ENCODE data around the gene ATXN10. TPM values are rescaled to one million over a fixed set of nuclear protein-coding genes. Genes with fewer than 3 reads are reported as not detected.
A peak's percentile ranks its signal among the peaks of the same experiment; 100 is the strongest.

ATXN10 gene
- total and polyA plus RNA-seq, 12 donors, result 11.8 to 169 (median 142) TPM

DNA sequence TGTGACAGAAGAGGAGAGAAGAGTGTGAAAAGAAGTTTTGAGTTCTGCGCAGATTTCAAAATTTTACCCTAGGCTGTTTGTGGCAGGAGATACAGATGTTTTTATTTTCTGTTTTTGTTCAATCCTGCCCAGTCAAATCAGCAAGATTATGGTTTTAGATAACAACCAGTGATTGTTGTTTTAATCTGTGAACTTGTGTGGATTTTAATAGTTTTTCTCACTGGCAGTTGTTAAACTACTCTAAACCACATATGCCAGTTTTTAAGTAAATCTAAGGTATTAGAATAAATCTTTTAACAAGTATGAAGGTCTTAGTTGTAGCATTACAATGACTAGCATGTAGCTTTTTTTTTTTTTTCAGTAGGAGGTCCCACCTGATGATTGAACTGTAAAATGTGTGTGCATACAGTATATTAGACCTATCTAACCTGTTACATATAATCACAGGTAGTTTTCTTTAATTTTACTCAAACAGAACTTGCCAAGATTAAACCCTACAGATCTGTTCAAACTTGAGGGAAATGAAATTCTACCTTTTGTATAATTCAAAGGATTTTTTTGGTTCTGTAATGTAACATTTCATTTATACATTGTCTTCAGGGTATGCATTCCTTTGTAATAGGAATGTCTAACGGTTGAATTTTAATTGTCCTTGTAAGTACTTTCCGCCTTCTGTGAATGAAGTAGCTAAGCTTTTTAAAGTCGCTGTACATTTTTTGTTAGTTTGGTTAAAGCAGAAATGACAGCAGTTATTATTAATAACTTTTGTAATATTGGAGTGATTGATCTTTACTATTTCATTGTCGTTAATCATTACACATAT is 13.3 kb downstream of the ATXN10 start:
- intact Hi-C loops (cut with DNase I), result no loop called here
- WGBS, 2 donors, result 94 to 96% methylated on average over 5 of the region's 5 CpGs
- TF ChIP-seq, protein P1, sequence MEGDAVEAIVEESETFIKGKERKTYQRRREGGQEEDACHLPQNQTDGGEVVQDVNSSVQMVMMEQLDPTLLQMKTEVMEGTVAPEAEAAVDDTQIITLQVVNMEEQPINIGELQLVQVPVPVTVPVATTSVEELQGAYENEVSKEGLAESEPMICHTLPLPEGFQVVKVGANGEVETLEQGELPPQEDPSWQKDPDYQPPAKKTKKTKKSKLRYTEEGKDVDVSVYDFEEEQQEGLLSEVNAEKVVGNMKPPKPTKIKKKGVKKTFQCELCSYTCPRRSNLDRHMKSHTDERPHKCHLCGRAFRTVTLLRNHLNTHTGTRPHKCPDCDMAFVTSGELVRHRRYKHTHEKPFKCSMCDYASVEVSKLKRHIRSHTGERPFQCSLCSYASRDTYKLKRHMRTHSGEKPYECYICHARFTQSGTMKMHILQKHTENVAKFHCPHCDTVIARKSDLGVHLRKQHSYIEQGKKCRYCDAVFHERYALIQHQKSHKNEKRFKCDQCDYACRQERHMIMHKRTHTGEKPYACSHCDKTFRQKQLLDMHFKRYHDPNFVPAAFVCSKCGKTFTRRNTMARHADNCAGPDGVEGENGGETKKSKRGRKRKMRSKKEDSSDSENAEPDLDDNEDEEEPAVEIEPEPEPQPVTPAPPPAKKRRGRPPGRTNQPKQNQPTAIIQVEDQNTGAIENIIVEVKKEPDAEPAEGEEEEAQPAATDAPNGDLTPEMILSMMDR (IDR thresholded peaks at IDR 0.05), result no peak
- no peak overlapping the region for H3K27ac ChIP-seq
- ATAC-seq (no peak), DNase-seq (no peak)
- H3K36me3 ChIP-seq, result peaks cover 0 to 6% (median 0%) of the 10 kb centered on the region in 9 donors
- H3K27me3 ChIP-seq, result no peaks in the 10 kb centered on the region
- no peaks in the 10 kb centered on the region for H3K9me3 ChIP-seq
- no peak overlapping the region for H3K4me3 ChIP-seq
- peaks cover 7 to 92% (median 69%) of the 10 kb centered on the region in 9 donors for H3K4me1 ChIP-seq

DNA sequence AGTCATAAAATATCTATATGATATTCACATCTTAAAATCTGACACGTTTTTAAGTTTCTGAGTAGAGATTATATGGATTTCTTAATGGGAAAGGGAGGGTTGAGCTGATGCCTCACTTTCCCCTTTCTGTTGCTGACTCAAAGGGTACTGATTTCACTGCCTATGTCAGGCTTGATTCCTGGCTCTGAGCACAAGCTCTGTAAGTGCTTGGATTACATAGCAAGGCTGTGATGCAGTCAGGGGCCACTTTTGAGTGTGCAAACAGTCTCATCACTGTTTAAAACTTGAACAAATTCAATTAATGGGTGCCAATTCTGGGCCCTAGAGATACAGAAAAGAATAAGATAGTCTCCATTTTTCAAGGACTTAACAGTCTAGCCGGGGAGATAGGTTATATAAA is 14.4 kb downstream of the ATXN10 start:
- ATAC-seq (peak in 2 of 8 donors; percentile 51 to 55), DNase-seq (no peak)
- WGBS, 2 donors, result 65 to 69% methylated on average over 2 of the region's 2 CpGs
- Histone ChIP-seq H3K36me3 (peaks cover 0 to 17% (median 7%) of the 10 kb centered on the region in 9 donors), H3K4me1 (peaks cover 7 to 84% (median 64%) of the 10 kb centered on the region in 9 donors), H3K27me3 (no peaks in the 10 kb centered on the region), H3K27ac (no peak overlapping the region), H3K9me3 (no peaks in the 10 kb centered on the region), H3K4me3 (no peak overlapping the region)
- TF ChIP-seq, protein P1 (IDR thresholded peaks at IDR 0.05), result no peak
- intact Hi-C loops (cut with DNase I), result no loop called here

DNA sequence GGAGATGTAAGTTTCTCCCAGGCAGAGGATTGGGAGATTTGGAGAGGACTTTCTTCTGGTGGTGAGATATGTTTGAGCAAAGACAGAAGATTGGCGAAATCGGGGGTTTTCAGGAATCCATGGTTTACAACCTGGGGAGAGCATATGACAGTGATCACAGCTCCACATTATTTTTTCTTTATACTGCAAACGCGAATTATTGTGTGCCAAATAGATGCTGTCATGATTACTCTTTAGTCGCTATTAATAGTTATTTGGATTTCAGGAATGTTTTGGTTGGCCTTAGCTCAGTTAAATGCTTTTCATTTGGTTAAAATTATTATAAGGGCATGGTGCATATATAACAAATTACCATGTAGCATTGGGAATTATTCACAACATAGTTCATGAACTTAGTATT is 15.2 kb downstream of the ATXN10 start:
- H3K4me1 ChIP-seq, result peaks cover 7 to 78% (median 56%) of the 10 kb centered on the region in 9 donors
- H3K4me3 ChIP-seq, result no peak overlapping the region
- no peaks in the 10 kb centered on the region for H3K9me3 ChIP-seq
- 58 to 61% methylated on average over 5 of the region's 5 CpGs for WGBS, 2 donors
- no peak for ATAC-seq
- TF ChIP-seq, protein P1 (IDR thresholded peaks at IDR 0.05), result no peak
- peaks cover 0 to 25% (median 10%) of the 10 kb centered on the region in 9 donors for H3K36me3 ChIP-seq
- DNase-seq, result no peak
- intact Hi-C loops (cut with DNase I), result no loop called here
- no peaks in the 10 kb centered on the region for H3K27me3 ChIP-seq
- H3K27ac ChIP-seq, result no peak overlapping the region

DNA sequence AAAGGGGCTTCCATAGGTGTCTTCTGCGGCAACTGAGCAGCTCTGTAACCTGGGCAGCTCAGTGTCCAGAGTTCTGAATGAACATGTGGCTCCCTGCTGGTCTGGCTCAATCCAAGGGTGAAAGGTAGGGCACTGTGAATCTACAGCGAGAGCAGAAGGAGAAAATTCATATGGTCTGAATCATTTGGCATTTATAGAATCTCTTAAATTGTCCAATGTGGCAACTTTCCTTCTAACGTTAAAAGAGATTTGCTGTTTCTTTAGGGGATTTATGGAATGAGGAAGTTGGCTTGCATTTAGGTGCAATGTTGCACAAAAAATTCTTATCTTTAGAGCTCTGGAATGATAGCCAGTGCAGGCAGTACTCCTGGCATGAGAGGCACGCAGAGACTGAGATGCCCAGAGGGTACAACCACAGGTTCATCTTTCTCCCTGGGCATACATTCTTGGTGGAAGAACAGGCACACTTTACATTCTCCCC is 17.0 kb downstream of the ATXN10 start:
- peak in 7 of 8 donors; percentile 40 to 88 (median 77) for ATAC-seq
- no peak for DNase-seq
- peaks cover 7 to 66% (median 52%) of the 10 kb centered on the region in 9 donors for H3K4me1 ChIP-seq
- H3K27me3 ChIP-seq, result no peaks in the 10 kb centered on the region
- peaks cover 0 to 43% (median 20%) of the 10 kb centered on the region in 9 donors for H3K36me3 ChIP-seq
- TF ChIP-seq, protein P1 (IDR thresholded peaks at IDR 0.05), result no peak
- H3K4me3 ChIP-seq, result no peak overlapping the region
- peak overlapping the region in 5 of 10 donors; percentile 10 to 41 (median 35) for H3K27ac ChIP-seq
- intact Hi-C loops (cut with DNase I), result no loop called here
- no peaks in the 10 kb centered on the region for H3K9me3 ChIP-seq
- WGBS, 2 donors, result 38 to 46% methylated on average over 4 of the region's 4 CpGs
